ENCODE measurements around the gene REG3A.

DNA sequence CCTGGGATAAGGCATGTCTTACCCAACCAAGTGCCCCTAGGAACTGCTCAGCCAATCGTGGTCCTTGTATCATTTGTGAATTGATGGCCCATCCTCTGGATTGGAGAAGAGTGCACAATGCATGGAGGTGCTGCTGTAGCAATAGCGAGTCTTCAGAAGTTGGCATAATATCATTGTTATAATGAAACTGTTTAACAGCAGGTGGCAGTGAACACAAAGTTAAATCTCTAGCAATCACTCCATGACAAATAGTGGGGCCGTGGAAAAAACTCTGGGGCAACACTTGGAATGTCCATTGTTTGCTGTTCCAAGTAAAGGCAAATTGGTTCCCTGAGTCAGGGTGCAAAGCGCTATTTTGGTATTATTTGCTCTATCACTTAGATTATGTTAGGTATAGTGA, 27.9 kb downstream of the REG3A start:
- TF ChIP-seq, protein P1, sequence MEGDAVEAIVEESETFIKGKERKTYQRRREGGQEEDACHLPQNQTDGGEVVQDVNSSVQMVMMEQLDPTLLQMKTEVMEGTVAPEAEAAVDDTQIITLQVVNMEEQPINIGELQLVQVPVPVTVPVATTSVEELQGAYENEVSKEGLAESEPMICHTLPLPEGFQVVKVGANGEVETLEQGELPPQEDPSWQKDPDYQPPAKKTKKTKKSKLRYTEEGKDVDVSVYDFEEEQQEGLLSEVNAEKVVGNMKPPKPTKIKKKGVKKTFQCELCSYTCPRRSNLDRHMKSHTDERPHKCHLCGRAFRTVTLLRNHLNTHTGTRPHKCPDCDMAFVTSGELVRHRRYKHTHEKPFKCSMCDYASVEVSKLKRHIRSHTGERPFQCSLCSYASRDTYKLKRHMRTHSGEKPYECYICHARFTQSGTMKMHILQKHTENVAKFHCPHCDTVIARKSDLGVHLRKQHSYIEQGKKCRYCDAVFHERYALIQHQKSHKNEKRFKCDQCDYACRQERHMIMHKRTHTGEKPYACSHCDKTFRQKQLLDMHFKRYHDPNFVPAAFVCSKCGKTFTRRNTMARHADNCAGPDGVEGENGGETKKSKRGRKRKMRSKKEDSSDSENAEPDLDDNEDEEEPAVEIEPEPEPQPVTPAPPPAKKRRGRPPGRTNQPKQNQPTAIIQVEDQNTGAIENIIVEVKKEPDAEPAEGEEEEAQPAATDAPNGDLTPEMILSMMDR (IDR thresholded peaks at IDR 0.05): no peak
- TF ChIP-seq POLR2A (IDR thresholded peaks at IDR 0.05): no peak

Data from lower leg skin (tissue), 3 donors.